NCI-H1048 (cell line): ENCODE data around the gene RIMBP2.

Experiments used
- DNase-seq: peaks from one replicate; lab custom pipeline; 2025; lab: John Stamatoyannopoulos, UW

The RIMBP2 gene

GRCh38 chr12:130423991-130424857 lies 291.9 kb downstream of the RIMBP2 start:
- DNase-seq: no peak

DNA sequence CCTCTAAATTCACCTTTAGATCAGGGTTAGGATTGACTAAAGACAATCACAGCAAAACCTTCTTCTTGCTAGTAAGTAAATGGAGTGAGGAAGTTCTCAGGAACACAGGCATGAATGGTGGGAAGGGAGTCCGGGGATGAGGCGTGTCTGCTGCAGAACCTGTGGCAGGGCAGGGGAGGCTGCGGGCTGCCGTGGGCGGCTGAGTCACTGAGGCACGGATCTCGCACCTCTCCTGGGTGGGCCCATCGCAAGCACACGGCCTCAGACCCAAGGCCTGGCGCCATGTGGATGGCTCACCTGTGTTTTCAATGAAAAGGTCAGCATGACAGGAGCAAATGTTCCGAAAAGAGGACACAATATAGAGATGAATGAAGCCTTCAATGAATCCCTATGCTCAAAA lies 293.0 kb downstream of the RIMBP2 start:
- DNase-seq: no peak

GRCh38 chr12:130422676-130423075 lies 293.4 kb downstream of the RIMBP2 start:
- DNase-seq: no peak

- no peak for DNase-seq
Observed at GRCh38 chr12:130421896-130422295, 294.2 kb downstream of the RIMBP2 start.

- DNase-seq: no peak
Observed at GRCh38 chr12:130420071-130420470, 296.0 kb downstream of the RIMBP2 start.

DNA sequence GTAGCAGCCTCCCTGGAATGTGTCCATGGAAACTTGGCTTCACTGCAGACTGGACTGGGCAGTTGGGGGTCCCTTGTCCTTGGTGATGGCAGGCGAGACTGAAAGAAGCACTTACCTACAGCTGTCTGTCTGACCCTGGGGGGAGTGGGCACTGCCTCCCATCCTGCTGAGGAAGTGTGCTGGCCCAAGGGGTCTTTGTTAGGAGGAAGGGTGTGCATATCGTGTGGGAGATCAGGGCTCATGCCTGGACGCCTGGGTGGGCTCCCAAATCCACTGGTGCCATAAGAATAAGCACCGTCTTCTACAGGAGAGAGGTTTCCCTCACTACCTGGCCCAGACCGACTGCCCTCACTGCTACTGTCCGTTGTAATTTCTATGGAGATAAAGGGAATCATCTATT lies 297.0 kb downstream of the RIMBP2 start:
- no peak for DNase-seq

GRCh38 chr12:130418251-130418650 lies 297.8 kb downstream of the RIMBP2 start:
- no peak for DNase-seq

DNA sequence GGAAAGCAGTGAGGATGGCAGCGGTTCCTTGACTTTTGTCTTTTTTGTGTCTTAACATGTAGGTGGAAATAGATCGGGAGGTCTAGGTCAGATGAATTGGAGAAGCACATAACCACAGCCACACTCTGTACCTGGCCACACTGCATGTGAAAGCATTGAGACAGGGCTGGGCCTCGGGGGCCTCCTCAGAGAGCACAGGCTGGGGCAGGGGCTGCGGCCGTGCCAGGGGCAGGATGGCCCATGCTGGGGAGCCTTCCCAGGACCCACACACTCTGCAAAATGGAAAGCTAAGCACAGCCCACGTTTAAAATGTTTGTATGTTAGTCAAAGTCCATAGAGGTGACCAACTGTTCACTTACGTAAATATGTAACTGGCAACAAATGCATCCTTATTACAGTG lies 301.7 kb downstream of the RIMBP2 start:
- no peak for DNase-seq

DNA sequence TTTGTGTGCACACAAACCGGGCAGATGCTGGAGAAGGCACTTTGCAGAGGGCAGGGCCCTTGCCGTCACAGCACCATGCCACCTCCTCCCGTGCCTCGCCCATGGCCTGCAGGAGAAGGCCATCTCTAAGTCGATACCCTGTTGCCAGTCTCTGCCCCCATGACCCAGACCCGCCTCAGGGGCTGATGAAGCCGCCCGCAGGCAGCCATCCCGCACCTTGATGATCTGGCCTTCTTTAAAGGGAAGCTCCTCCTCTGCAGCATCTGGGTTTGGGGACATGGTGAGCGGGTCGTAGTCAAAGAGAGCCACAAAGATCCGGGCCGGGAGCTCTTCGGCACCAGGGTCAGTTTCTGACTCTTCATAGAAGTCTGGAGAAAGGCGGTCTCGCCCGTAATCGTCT lies 302.2 kb downstream of the RIMBP2 start:
- no peak for DNase-seq

DNA sequence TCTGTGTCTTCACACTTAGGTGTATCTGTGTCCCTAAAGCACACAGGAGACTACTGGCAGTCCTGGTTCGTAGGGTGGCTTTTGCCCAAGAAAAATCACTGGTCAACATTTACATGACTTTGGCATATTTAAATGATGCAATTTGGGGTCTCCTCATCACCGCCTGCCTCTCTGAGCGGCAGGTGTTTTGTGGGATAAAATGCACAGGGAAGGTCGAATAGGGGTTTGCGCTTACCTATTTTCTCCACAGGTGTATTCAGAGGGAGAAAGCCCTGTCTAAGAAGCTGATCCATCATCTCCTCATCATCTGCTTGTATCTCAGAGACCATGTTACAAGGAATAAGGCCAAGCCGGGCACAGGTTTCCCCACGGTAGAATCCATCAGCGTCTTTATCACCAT lies 303.7 kb downstream of the RIMBP2 start:
- no peak for DNase-seq

- DNase-seq: no peak
Observed at GRCh38 chr12:130405332-130405731, 310.8 kb downstream of the RIMBP2 start.

DNA sequence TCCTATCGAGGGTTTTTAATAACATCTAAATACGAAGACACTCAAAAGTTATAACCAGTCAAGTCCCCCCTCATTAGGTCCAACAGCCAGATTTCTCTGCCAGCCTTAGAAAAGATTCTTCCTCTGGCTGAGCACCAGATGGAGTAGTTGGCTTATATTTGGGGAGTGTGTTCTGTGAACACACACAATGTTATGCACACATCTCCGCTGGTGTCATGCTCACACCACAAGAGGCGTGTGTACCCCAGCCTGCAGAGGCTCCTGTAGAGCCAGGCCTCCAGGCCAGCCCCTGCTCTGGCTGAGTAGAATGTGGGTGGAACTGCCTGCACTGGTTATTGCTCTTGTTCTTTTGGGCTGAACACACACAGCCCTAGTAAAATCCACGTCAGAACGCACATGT lies 314.4 kb downstream of the RIMBP2 start:
- no peak for DNase-seq

DNA sequence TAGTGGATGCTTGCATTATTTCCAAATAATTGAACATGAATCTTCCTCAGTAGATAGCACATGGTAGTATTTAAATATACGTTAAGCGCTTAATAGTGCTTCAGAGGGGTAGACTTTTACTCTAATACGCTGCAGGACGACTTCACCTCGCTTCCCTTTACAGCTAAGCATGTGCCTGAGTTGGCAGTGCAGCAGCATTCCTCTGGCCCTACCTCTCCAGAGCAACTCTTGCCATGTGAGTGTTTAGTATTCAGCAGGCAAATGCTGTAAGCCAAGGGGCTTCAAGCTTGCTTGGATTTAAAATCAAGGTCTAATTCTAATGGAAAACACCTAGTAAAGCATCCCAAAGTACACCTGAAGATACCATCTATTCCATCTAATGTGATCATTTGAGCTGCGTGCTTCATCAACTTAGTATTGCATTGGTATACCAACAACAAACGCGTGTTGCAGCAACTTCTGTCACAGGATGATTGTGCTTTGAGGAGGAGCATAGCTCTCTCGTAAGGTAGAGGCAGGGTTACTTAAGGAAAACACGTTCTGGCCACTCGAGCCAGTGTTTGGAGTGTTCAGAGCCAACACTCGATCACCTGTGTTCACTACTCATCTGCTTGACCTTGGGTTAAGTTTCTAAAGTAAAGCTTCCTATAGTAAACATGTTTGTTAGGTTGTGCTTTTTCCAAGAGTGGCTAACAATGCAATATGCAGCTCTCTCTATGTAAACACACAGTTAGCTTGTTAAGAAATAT lies 317.8 kb downstream of the RIMBP2 start:
- no peak for DNase-seq

DNA sequence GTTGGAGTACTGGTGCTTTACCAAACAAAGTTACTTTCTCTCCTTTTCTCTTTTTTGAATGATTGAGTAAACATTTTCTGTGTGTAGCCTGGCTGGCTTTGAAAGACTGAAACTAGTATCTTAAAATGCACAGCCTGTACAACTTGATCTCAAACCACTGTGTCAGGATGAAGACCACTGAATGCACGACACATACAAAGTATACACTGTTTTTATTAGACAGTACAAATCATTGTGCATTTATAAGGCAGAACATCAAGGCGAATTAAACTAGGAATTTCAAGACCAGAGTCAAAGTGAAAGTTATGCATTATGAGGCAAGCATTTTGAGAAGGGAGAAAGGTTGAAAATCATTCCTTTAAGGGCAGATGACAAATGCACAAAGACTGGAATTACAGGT lies 319.4 kb downstream of the RIMBP2 start:
- DNase-seq: no peak

GRCh38 chr12:130394906-130395305 lies 321.2 kb downstream of the RIMBP2 start:
- no peak for DNase-seq

GRCh38 chr12:130391186-130391585 lies 324.9 kb downstream of the RIMBP2 start:
- no peak for DNase-seq

DNA sequence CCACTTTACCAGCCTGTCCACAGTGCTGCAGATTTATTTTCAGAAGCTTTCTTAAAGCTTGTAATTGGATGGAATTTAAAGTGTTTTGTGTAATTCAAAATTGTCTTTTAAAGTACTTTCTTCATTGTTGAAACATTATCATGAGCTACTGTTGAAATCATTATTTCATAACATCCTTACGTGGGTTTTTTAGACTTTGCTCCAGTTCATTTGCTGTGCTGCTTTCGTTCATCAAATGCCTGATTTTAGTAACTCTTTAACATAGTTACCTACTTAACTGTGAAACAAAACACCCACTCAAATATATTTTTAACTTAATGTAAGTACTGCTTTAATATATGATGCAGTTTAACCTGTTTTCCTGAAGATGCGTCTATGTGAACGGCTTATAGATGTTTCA lies 330.9 kb downstream of the RIMBP2 start:
- DNase-seq: no peak

- no peak for DNase-seq
Observed at GRCh38 chr12:130384234-130384633, 331.9 kb downstream of the RIMBP2 start.

DNA sequence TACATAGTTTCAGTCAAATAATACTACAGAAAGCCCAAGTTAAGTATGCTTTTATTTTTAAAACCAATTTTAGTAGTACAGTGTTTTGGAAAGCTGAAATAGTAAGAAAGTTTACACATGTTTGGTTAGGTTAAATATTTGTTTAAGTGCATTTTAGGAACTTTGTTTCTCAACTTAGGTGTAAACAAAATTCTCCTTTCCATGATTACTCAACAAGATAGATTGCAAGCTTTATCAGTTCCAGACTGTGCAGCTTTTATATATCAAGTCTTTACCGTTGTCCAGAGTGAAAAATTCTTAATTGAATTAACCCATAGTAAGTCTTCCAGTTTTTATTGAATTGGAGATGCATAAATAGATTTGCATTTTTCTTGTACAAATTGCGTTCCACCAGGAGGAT lies 333.3 kb downstream of the RIMBP2 start:
- DNase-seq: no peak

- no peak for DNase-seq
Observed at GRCh38 chr12:130375296-130376287, 340.5 kb downstream of the RIMBP2 start.

- no peak for DNase-seq
Observed at GRCh38 chr12:130374083-130374482, 342.0 kb downstream of the RIMBP2 start.

DNA sequence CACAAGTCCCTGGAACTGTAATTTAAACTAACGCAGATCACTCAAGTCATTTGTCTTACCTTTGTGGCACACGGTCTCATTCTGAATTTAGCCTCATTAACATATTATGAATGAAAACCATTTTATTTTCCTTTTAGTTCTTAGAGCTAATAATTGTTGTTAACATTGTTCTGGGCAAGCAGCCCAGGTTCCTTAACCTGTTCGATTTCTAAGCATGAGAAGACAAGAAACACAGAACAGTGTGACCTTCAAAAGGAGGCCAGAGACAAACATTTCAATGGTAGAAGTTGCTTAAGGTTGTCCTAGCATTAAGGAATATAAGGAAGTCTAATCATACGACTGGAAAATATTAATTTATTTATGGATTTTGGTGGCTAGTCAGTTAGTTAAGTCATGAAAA lies 343.2 kb downstream of the RIMBP2 start:
- DNase-seq: no peak
